GM21528 (cell line): Measurements from ENCODE around the gene CDC20.
"Not testable (repeated sequence)": the region's sequence is repeated elsewhere in the genome, so short reads cannot be mapped to it uniquely, and the experiment has no call there.

Source experiments
- ATAC-seq: cut with Tn5 transposase; IDR thresholded peaks from one replicate; pipeline ENCODE4 v1.9.1; 2021; ENCODE audit warnings: mild to moderate bottlenecking, moderate library complexity; ENCODE audit not compliant: unreplicated experiment, low FRiP score

CDC20 gene

GRCh38 chr1:43354471-43354870, 4.3 kb upstream of the CDC20 start:
- no peak for ATAC-seq

GRCh38 chr1:43354936-43355335, 3.8 kb upstream of the CDC20 start:
- no peak for ATAC-seq

GRCh38 chr1:43357251-43357650, 1.5 kb upstream of the CDC20 start:
- no peak for ATAC-seq

- peak; percentile 27 for ATAC-seq
These were observed 548 bp upstream of the CDC20 start for GRCh38 chr1:43358121-43358745.

- ATAC-seq, result no peak
These were observed 915 bp downstream of the CDC20 start for GRCh38 chr1:43359696-43360095.

GRCh38 chr1:43360616-43361015, 1.8 kb downstream of the CDC20 start:
- ATAC-seq, result no peak

- no peak for ATAC-seq
These were observed 4.6 kb downstream of the CDC20 start for GRCh38 chr1:43363283-43363934.

GRCh38 chr1:43363935-43364525, 5.2 kb downstream of the CDC20 start:
- no peak for ATAC-seq

GRCh38 chr1:43365678-43366077, 6.9 kb downstream of the CDC20 start:
- ATAC-seq, result no peak

GRCh38 chr1:43366179-43366578, 7.4 kb downstream of the CDC20 start:
- ATAC-seq, result no peak

GRCh38 chr1:43366601-43367025, 7.8 kb downstream of the CDC20 start:
- ATAC-seq, result no peak

GRCh38 chr1:43367026-43367903, 8.5 kb downstream of the CDC20 start:
- peak; percentile 46 for ATAC-seq

GRCh38 chr1:43367904-43368645, 9.3 kb downstream of the CDC20 start, which contains the start of gene ELOVL1:
TSS of gene ELOVL1 (minus strand) at chr1:43368011. CDS start at chr1:43365609, 2,402 bp downstream.
- ATAC-seq, result peak; percentile 71

GRCh38 chr1:43368646-43369020, 9.9 kb downstream of the CDC20 start:
- no peak for ATAC-seq

GRCh38 chr1:43369779-43370178, 11.0 kb downstream of the CDC20 start:
- not testable (repeated sequence) for ATAC-seq

GRCh38 chr1:43370564-43370963, 11.8 kb downstream of the CDC20 start:
- ATAC-seq, result no peak

- no peak for ATAC-seq
These were observed 13.4 kb downstream of the CDC20 start for GRCh38 chr1:43372172-43372571.

GRCh38 chr1:43373066-43373940, 14.5 kb downstream of the CDC20 start:
- ATAC-seq, result no peak

- ATAC-seq, result no peak
These were observed 18.0 kb downstream of the CDC20 start for GRCh38 chr1:43376723-43377235.
